Measurements from ENCODE around the gene SCOC.
"Not testable (repeated sequence)": the region's sequence is repeated elsewhere in the genome, so short reads cannot be mapped to it uniquely, and the experiment has no call there.

The SCOC gene

DNA sequence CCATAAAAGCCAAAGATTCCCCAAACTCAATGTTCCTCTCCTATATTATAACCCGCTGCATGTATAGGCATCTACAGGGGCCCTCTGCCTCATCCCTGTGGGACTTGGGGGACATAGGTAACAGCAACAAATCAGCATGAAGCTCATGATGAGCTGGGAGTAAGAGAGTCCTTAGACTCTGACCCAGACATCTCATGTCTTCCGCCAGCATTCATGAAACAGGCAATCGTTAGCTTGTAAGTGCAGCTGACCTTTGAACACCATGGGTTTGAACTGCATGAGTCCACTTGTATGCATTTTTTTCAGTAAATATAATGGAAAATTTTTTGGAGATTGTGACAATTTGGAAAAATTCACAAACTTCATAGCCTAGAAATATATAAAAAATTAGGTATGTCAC lies 10.4 kb upstream of the SCOC start:
- DNase-seq, result no peak

DNA sequence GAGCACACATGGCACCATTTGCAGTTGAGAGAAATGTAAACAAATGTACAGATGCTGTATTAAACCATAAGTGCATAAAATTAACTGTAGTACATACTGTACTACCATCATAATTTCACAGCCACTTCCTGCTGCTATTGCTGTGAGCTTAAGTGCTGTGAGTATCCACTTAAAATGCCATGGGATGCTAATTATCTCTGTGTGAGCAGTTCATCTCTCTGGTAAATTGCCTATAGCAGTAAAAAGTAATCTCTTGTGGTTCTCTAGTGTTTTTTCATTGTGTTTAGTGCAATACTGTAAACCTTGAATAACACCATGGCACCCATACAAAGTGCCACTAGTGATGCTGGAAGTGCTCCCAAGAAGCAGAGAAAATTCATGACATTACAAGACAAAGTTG lies 9.9 kb upstream of the SCOC start:
- DNase-seq, result peak; percentile 55 to 87

DNA sequence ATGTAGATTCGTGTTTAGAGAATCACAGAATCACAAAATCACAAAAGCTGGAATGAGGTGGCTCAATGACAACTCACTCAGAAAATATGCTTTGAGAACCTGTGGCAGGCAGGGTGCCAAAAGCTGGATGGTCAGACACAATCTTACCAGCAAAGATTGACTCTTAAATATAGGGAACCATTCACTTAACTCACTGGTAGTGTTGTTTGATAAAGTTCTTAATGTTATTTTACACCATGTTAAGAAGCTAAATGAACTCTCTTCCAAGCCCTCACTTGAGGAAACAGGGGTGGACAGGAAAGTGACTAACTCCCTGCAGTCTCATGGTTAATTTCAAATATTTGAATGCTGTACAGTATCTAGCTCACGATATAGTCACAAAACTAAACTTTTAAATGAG lies 5.7 kb upstream of the SCOC start:
- DNase-seq, result no peak

DNA sequence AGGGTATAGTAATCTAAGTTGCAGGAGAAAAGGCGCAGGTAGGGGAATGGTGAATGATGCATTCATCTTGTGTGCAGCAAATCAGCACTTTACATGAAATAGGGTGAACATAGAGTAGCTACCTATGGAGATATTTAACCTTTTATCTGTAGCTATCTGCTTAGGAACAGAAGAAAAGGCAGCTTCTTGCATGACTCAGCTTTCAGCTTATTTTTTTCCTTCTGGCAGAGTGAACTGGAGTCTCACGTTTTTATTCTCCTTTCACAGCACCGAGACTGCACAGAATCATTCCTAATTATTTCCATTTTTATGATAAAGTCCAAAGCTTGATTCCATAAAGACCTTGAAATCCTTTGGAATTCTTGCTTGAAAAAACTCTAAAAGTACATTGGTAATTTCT lies 4.8 kb upstream of the SCOC start:
- DNase-seq, result no peak

DNA sequence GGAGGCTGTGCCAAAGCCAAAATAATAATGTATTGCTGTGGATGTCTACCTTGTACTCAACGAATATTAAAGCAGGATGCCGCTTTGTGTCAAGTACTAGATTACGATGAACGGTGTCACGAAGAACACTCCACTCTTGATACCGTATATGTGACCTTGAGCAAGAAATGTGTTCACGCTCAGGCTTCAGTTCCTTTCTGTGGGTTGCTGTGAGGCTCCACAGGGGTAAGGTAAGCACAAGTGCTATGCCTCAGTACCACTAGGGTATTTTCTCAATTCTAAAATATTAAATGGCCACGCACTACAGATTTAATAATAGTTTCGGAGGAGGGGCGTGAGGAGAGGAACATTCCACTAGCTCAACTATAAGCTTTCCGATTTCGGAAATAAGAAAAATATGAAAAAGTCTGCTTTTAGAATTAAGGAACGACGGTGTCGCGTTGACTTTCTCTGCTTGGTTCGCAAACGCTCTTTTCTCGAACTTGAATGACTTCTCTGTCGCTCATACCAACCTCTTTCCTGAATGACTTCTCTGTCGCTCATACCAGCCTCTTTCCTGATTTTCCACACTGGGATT lies 607 bp upstream of the SCOC start:
- peak in 1 of 2 experiments; percentile 18 for DNase-seq

DNA sequence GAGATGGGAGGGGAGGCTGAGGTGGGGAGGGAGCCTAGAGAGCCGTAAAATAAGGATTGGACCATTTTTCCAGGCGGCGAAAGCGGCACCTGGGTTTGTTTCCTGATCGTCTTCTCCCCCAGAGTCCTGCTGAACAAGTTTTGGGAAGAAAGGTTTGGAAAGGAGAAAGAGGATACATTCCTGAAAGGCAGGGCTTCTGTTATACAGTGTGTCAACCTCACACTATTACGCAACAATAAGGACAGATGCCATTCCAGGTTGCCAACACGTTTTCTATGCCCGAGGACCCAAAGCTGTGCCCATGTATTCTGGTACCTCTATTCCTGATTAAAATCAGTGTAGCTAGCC lies 658 bp downstream of the SCOC start:
- no peak for DNase-seq

DNA sequence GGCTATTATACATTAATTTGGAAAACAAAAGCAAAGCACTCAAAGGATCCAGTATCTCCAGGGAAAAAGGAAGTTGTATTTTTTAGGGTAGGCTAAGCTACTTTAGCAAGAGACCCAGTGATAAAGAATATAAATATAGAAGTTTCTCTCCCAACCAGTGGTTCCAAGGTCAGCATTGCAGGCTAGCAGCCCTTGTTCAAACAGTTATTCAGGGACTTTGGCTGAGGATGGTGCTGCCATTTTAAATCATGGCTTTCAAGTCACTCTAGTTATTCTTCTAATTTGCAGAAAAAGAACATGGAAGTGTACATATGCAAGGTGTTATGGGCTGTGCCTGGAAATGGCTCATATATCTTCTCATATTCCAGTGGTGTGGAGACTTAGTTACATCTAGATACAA lies 9.3 kb downstream of the SCOC start:
- DNase-seq, result no peak

DNA sequence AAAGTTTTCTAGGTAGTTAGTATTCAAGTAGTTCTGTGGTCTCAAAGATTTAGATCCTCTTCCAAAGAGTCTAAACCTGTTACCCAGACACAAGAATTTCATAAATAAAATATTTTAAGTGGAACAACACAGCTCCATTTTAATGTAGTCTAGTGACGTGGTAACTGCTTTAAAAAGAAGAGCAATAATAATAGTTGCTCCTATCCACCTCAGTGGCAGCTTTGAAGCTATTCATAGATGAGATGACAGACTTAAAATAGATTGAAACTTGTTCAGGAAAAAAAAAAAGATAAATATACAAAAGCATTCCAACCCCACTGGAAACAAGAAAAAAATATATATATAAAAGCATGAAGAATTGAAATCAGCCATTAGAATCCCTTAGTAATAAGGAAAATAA lies 14.6 kb downstream of the SCOC start:
- DNase-seq, result no peak

DNA sequence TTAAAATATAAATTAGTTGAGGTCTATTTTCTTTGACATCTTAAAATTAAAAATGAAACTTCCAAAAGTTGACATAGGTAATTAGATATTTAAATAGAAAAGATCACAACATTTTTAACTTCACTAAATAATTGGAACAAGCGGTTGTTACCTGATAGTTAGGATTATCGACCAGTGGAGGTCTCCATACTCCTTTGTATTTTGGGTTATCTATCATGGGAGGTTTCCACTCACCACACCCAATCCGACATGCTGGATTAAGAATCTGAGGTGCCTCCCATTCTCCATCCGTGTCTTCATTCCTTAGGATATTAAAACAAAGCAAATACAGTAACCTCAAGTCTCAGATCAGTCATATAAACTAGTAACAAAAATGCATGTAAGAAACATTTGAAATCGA lies 22.2 kb downstream of the SCOC start:
- no peak for DNase-seq

DNA sequence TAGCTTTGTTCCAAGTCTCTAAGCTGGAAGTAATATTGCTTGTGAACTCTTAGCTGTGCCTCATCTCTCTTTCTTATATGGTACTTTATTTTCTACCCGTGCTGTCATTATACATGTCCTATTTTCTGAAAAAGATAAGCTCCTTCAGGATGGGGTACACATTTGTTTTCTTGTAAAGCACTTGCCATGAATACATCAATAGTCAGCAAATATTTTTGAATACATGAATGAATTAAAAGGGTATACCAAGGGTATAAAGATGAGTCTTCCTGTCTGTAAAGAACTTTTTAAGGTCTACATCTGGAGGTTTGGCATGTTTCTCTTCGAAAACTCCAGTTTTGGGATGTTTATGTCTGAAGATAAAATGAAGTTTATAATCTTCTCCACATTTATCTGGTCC lies 26.7 kb downstream of the SCOC start:
- DNase-seq, result no peak

DNA sequence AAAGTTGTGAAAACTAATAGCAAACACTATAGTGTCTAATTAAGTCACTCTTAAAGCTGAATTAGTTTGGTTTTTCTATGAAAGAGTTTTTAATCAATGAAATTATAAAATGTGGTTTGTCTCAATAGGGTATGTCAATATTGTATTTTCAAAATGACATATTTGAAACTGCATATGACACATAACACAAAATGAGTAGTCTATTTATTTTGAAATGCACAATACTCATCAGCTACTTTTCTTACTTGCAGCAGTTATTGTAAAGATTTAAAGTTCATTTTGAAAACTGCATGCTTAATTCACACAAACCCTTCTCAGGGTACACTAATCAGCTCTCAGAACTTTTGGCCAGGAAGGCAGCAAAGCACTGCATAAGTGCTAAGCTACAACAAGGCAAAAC lies 32.8 kb downstream of the SCOC start:
- no peak for DNase-seq

DNA sequence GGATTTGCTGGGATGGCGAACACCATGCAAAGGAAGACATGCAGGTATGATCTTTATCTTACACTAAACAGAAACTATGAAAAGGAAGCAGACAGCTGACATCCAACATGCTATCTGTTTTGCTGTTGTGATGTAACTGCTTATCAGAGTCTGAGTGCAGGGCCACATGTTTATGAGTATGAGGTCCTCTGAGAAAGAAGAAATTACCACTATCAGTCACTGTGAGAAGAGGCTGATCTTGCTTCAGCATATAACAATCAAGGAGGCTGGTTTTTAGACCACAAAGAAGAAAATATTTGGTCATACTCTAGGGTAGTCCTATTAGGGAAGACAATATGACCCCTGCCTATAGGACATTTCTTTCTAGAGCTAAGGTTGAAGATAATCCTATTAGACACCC lies 35.5 kb downstream of the SCOC start:
- DNase-seq, result no peak

DNA sequence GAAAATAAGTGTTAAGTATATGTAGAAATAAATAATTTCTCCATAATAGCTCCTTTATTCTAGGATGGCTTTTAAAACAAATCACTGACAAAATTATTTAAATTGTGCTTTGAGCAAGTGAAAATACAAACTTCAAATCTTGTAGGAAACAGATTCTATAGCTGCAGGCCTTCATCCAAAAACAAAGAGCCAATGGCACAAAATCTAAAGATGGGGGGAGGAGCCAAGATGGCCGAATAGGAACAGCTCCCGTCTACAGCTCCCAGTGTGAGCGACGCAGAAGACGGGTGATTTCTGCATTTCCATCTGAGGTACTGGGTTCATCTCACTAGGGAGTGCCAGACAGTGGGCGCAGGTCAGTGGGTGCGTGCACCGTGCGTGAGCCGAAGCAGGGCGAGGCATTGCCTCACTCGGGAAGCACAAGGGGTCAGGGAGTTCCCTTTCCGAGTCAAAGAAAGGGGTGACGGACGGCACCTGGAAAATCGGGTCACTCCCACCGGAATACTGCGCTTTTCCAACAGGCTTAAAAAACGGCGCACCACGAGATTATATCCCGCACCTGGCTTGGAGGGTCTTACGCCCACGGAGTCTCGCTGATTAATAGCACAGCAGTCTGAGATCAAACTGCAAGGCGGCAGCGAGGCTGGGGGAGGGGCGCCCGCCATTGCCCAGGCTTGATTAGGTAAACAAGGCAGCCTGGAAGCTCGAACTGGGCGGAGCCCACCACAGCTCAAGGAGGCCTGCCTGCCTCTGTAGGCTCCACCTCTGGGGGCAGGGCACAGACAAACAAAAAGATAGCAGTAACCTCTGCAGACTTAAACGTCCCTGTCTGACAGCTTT lies 39.9 kb downstream of the SCOC start:
- DNase-seq, result not testable (repeated sequence)

DNA sequence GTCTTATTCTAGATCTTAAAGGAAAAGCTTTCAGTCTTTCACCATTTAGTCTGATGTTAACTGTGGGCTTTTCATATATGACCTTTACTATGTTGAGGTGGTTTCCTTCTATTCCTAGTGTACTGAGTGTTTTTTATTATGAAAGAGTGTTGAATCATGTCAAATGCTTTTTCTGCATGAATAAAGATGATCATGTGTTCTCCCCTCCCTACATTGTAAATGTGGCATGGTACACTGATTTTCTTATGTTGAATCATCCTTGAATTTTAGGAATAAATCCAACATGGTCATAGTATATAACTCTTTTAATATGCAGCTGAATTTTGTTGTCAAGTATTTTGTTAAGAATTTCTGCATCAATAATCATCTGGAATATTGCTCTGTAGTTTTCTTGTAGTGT lies 49.7 kb downstream of the SCOC start:
- DNase-seq, result no peak

DNA sequence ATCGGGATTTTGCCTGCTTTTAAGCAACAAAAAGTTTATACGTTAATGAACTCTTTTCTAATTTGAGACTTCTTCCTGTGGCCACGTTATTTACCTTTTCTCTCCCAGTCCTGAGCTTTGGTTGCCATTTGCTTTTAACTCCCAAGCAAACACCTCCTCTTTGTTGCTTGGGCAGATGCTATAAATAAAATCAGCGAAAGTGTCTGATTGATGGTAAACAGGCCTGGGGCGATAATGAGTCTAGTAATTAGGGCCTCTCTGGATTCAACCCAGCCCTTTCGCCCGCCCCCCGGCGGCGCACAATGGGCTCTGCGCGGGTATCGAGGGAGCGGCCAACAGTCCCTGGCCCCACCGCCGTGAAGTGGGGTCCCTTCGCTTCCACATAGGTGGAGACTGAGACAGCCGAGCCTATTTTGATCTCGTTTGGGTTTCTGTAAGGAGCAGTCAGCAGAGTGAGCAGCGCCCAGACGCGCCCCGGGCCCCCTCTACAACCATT lies 53.2 kb downstream of the SCOC start:
- peak; percentile 81 to 87 for DNase-seq

DNA sequence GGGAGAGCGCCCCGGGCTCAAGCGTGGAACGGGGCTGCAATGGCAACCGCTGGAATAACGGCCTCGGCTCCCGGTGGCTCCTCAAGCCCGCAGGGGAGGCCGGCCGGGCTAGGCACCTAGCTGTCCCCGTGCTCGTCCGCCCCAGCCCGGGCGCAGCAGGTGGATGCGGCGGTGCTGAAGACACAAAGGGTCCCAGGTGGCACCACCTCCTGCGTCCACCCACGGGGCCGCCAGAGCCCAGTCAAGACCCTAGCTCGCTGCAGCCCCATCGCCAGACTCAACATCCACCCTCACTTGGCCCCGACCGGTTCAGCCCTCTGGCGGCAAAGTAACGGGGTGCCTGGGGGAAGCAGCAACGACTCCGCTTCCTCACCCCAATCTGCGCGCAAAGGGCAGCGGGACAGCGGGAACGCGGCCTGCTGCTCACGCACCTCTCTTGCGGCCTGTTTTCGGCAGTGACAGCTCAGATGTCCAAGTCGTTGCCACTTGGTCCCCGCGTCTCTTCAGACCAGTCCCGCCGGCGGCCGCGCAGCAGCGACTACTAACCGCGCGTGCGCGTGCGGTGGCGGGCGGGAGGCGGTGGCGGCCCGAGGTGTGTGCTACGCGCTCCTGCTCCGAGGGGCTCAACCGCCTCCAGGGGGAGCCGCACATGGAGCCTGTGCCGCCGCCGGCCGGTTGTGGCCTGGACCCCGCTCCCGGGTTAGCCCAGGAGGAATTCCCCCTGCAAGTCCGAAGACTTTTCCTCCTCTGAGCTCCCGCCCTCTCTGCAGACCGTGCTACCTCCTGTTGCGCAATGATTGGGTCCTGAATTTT lies 53.9 kb downstream of the SCOC start, which contains the start of gene CLGN:
CLGN (minus strand) TSS at position 543 of the 813 bp plus-strand sequence. CDS start 14,570 bp downstream, outside the sequence.
- DNase-seq, result peak; percentile 66 to 77

DNA sequence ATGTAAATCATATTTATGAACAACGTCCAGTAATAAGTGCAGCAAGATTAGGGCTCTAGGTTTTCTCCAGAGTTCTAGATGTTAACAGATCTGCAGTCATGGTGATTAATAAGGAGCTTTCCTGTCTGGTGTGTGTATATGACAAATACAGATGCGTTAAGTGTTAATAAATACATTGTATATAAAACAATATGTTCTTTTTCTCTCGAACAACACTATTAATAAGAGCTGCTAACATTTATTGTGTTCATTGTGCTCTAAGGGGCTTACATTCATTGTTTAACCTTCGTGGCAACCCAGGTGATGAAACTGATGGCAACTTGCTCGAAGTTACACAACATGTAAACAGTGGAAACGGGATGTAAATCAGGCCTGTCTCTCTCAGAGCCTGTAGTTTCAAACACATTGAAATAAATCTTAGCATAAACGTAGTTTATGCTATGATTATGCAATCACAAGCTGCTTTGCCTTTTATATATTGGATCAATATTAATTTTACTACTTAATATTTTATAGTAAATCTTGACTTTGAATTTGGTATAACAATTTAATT lies 54.5 kb downstream of the SCOC start:
- DNase-seq, result no peak
